ENCODE data around the gene RCAN1.

- TF ChIP-seq CEBPB (IDR thresholded peaks at IDR 0.05; ENCODE audit: low read depth, low read length) (no peak), POLR2A (IDR thresholded peaks at IDR 0.05; ENCODE audit: low read depth, low read length) (no peak), CTCF (conservative IDR thresholded peaks at IDR 0.05; ENCODE audit: low read depth, low read length) (no peak), RCOR1 (IDR thresholded peaks at IDR 0.05; ENCODE audit: insufficient replicate concordance, low read length) (no peak), SMC3 (IDR thresholded peaks at IDR 0.05; ENCODE audit: low read depth, low read length) (no peak)
These were observed 24.3 kb upstream of the RCAN1 start for GRCh38 chr21:34639250-34639649.

All from IMR-90 (cell line).